HG03521 (cell line): Measurements from ENCODE around the gene APLF.
"Not testable (repeated sequence)": the region's sequence is repeated elsewhere in the genome, so short reads cannot be mapped to it uniquely, and the experiment has no call there.

ENCODE experiments used
- ATAC-seq: cut with Tn5 transposase; IDR thresholded peaks from one replicate; pipeline ENCODE4 v1.9.1; 2021; ENCODE audit warnings: mild to moderate bottlenecking, moderate library complexity; ENCODE audit not compliant: unreplicated experiment

The APLF gene

GRCh38 chr2:68521037-68521436 lies 53.7 kb downstream of the APLF start:
- no peak for ATAC-seq

GRCh38 chr2:68526943-68527342 lies 59.6 kb downstream of the APLF start:
- ATAC-seq: not testable (repeated sequence)

- not testable (repeated sequence) for ATAC-seq
These were observed 60.1 kb downstream of the APLF start for GRCh38 chr2:68527343-68528081.

- not testable (repeated sequence) for ATAC-seq
These were observed 61.8 kb downstream of the APLF start for GRCh38 chr2:68529156-68529555.

DNA sequence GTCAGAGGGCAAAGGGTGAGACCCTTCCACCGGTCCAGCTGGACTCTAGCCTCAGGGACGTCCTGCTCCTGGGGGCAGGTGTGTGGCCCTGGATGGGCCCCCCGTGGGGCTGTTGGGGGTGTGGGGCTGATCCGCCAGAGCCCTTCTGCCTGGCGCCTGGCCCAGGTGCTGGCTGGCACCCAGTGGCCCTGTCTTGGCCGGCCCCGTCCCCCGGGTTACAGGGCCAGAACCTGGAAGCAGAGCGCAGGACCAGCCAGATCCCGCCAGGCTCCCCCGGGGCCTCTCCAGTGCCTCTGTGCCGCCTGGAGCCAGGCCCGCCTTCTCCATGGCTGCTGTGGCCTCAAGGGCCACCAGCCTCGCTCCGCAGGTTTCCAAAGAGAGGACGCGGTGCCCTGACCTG lies 62.3 kb downstream of the APLF start:
- ATAC-seq: not testable (repeated sequence)

DNA sequence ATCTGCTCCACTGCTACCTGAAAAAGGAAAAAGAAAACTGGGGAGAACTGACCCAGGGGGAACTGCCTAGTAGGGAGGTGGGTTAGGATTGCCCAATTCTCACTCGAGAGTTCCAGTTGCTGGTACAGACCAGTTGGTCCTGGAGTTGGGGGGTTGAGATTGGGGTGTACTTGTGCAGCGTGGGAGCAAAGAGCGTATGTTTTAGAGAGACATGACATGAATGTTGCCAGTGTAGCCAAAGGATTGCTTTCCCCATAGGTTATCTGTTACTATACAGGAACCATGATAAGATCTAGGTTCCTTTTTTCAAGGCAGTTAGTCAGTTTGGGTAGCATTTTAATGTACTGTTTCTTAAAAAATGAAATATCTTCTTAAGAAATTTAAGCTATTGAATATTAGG lies 68.6 kb downstream of the APLF start:
- ATAC-seq: no peak

- ATAC-seq: no peak
These were observed 69.6 kb downstream of the APLF start for GRCh38 chr2:68537011-68537410.

DNA sequence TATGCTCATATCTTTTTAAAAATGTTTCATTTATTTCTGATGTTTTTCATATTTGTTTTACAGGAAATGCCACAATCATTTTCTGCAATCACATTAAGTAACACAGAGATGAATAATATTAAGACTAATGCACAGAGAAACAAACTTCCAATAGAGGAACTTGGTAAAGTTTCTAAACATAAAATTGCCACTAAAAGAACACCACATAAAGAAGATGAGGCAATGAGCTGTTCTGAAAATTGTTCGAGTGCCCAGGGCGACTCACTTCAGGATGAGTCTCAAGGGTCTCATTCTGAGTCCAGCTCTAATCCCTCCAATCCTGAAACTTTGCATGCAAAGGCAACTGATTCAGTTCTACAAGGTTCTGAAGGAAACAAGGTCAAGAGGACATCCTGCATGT lies 70.4 kb downstream of the APLF start:
- no peak for ATAC-seq

GRCh38 chr2:68544811-68545210 lies 77.4 kb downstream of the APLF start:
- ATAC-seq: no peak

- ATAC-seq: no peak
These were observed 81.0 kb downstream of the APLF start for GRCh38 chr2:68548396-68548795.

GRCh38 chr2:68553098-68553497 lies 85.7 kb downstream of the APLF start:
- ATAC-seq: no peak

DNA sequence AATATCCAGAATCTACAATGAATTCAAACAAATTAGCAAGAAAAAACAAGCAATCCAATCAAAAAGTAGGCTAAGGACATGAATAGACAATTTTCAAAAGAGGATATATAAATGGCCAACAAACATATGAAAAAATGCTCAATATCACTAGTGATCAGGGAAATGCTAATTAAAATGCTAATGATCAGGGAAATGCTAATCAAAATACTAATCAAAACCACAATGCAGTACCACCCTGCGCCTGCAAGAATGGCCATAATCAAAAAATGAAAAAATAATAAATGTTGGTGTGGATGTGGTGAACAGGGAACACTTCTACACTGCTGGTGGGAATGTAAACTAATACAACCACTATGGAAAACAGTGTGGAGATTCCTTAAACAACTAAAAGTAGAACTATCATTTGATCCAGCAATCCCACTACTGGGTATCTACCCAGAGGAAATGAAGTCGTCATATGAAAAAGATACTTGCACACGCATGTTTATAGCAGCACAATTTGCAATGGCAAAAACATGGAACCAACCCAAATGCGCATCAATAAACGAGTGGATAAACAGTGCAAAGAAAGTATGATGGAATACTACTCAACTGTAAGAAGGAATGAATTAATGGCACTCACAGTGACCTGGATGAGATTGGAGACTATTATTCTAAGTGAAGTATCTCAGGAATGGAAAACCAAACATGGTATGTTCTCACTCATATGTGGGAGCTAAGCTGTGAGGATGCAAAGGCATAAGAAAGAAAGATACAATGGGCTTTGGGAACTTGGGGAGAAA lies 88.2 kb downstream of the APLF start:
- not testable (repeated sequence) for ATAC-seq

- ATAC-seq: no peak
These were observed 89.0 kb downstream of the APLF start for GRCh38 chr2:68556381-68556780.

DNA sequence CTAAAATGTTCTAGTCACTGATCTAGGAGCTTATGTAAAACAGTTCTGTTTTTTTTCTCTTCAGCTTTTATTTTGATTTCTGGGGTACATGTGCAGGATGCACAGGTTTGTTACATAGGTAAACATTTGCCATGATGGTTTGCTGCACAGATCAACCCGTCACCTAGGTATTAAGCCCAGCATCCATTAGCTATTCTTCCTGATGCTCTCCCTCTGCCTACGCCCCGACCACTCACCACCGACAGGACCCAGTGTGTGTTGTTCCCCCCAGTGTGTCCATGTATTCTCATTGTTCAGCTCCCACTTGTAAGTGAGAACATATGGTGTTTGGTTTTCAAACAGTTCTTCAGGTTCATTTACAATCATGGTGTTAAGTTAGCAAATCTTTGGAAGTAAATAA lies 91.2 kb downstream of the APLF start:
- ATAC-seq: no peak

- no peak for ATAC-seq
These were observed 92.3 kb downstream of the APLF start for GRCh38 chr2:68559692-68560091.

DNA sequence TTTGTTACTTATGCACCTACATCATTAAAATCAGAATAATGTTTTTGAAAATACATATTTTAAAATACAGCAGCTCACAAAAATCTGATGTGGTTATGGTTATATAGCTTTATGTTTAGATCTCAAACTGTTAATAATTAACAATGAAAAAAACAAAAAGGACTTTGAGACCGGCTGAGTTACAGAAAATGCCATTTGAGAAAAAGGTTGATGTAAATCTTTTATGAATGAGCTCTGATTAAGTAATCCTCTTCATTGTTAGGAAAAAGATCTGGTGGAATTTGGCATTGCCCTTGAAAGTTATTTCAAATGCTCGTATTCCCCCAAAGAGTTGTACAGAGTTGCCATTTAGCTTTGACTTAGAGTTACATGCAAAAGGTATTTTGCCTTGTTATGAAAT lies 93.2 kb downstream of the APLF start:
- ATAC-seq: no peak

DNA sequence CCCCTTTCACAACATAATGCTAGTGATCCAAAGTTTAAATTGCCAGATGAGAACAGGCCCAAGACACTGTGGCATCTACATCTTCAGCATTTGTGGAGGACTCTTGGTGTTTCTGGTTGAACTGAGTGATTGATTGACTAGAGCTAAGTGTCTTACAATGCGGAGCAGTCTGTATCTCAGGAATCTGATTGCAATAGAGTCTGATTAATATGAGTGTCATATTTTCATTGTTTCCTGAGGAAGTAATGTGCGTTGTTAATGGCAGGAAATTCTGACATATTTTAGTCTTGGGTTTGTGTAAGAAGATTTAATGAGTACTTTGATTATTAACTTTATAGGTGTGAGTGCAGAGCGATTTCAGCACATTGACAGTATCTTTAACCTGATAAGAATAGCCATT lies 94.0 kb downstream of the APLF start:
- ATAC-seq: no peak

GRCh38 chr2:68562934-68563333 lies 95.5 kb downstream of the APLF start:
- no peak for ATAC-seq

DNA sequence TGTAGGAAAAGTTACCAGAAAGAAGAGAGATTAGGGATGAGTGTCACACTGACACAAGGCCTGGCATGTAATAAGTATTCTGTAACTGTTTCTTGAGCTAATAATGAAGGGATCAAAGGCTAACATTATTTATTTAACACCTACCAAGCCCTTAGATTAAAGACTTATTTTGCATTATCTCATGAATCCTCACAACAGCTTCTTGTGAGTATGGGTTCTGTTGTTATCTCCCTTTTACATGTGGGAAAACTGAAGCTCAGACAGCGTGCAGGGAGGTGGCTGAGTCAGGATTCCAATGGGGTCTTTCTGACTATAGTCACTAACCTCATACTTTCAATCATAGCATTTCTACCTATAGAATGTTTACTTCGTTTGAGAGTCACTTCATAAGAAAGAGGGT lies 97.0 kb downstream of the APLF start:
- no peak for ATAC-seq

DNA sequence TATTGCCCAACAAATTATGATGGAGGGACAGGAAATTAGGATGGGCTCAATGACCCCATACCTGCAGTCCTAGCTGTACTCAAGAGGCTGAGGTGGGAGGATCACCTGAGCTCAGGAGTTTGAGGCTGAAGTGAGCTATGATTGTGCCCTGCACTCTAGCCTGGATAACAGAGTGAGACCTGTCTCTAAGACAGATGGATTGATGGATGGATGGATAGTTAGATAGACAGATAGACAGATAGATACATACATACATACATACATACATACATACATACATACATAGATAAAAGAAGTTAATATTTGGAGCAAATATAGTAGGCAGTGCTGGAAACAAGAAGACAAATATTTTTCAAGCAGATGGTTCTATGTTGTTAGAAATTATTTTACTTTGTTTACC lies 97.9 kb downstream of the APLF start:
- no peak for ATAC-seq

DNA sequence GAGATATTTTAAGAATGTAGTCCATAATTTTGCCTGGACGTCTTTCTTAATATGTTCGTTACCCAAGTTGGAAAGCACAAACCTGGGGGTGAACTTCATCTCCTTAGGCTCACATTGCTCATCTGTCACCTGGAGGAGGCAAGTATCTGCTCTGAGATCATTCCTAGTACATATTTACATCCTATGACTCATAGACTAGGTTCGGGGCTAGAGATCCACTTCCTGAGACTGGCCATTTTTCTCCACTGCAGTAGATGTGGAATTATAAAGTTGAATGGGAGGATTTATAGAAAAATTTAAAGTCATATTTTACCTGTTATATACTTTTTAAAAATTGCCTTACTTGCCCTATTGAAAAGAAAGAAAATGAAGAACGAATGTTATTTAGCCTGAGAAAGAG lies 98.5 kb downstream of the APLF start:
- ATAC-seq: no peak

- ATAC-seq: no peak
These were observed 99.0 kb downstream of the APLF start for GRCh38 chr2:68566362-68566761.
